ENCODE results near the gene OLFM2. TPM values are rescaled to one million over a fixed set of nuclear protein-coding genes. Genes with fewer than 3 reads are reported as not detected.

Gene OLFM2
- total and polyA plus RNA-seq, 2 experiments from 2014 or later, result 58.1 to 117 TPM

DNA sequence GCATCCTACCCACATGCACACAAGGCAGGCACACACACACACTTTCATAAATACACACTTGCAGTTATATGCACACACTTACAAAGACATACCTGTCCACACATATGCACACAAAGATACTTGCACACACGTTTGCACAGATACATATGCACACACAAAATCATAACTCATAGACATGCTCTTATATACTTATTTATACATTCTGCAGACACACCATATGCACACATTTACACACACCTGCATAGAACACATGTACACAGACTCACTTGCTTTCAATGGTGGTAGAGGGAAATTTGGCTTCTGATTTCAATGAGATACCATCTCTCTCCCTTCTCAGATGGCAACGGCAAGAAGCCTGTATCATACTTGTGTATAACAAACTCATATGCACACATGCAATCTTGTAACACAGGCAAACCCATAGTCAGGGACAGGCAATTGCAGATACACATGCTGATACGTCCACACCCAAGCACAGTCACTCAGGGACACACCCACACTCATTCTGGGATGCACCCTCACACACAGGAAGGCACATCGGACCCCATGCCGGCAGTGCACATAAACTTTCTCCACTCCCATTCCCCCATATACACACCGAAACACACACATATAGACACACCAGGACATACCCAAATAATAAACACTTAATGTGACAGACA is 24.7 kb downstream of the OLFM2 start:
- TF ChIP-seq, protein P1, sequence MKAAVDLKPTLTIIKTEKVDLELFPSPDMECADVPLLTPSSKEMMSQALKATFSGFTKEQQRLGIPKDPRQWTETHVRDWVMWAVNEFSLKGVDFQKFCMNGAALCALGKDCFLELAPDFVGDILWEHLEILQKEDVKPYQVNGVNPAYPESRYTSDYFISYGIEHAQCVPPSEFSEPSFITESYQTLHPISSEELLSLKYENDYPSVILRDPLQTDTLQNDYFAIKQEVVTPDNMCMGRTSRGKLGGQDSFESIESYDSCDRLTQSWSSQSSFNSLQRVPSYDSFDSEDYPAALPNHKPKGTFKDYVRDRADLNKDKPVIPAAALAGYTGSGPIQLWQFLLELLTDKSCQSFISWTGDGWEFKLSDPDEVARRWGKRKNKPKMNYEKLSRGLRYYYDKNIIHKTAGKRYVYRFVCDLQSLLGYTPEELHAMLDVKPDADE (IDR thresholded peaks at IDR 0.05), result no peak
- TF ChIP-seq ZNF114 (CRISPR knock-in tag; IDR thresholded peaks at IDR 0.05), result no peak
- TF ChIP-seq EZH2phosphoT487 (IDR thresholded peaks at IDR 0.05; ENCODE audit: unreplicated experiment), result no peak
- no peak for TF ChIP-seq POLR2AphosphoS5 (IDR thresholded peaks at IDR 0.05; ENCODE audit: low read depth)
- TF ChIP-seq REST (IDR thresholded peaks at IDR 0.05; ENCODE audit: unreplicated experiment), result no peak
- TF ChIP-seq, protein P2, sequence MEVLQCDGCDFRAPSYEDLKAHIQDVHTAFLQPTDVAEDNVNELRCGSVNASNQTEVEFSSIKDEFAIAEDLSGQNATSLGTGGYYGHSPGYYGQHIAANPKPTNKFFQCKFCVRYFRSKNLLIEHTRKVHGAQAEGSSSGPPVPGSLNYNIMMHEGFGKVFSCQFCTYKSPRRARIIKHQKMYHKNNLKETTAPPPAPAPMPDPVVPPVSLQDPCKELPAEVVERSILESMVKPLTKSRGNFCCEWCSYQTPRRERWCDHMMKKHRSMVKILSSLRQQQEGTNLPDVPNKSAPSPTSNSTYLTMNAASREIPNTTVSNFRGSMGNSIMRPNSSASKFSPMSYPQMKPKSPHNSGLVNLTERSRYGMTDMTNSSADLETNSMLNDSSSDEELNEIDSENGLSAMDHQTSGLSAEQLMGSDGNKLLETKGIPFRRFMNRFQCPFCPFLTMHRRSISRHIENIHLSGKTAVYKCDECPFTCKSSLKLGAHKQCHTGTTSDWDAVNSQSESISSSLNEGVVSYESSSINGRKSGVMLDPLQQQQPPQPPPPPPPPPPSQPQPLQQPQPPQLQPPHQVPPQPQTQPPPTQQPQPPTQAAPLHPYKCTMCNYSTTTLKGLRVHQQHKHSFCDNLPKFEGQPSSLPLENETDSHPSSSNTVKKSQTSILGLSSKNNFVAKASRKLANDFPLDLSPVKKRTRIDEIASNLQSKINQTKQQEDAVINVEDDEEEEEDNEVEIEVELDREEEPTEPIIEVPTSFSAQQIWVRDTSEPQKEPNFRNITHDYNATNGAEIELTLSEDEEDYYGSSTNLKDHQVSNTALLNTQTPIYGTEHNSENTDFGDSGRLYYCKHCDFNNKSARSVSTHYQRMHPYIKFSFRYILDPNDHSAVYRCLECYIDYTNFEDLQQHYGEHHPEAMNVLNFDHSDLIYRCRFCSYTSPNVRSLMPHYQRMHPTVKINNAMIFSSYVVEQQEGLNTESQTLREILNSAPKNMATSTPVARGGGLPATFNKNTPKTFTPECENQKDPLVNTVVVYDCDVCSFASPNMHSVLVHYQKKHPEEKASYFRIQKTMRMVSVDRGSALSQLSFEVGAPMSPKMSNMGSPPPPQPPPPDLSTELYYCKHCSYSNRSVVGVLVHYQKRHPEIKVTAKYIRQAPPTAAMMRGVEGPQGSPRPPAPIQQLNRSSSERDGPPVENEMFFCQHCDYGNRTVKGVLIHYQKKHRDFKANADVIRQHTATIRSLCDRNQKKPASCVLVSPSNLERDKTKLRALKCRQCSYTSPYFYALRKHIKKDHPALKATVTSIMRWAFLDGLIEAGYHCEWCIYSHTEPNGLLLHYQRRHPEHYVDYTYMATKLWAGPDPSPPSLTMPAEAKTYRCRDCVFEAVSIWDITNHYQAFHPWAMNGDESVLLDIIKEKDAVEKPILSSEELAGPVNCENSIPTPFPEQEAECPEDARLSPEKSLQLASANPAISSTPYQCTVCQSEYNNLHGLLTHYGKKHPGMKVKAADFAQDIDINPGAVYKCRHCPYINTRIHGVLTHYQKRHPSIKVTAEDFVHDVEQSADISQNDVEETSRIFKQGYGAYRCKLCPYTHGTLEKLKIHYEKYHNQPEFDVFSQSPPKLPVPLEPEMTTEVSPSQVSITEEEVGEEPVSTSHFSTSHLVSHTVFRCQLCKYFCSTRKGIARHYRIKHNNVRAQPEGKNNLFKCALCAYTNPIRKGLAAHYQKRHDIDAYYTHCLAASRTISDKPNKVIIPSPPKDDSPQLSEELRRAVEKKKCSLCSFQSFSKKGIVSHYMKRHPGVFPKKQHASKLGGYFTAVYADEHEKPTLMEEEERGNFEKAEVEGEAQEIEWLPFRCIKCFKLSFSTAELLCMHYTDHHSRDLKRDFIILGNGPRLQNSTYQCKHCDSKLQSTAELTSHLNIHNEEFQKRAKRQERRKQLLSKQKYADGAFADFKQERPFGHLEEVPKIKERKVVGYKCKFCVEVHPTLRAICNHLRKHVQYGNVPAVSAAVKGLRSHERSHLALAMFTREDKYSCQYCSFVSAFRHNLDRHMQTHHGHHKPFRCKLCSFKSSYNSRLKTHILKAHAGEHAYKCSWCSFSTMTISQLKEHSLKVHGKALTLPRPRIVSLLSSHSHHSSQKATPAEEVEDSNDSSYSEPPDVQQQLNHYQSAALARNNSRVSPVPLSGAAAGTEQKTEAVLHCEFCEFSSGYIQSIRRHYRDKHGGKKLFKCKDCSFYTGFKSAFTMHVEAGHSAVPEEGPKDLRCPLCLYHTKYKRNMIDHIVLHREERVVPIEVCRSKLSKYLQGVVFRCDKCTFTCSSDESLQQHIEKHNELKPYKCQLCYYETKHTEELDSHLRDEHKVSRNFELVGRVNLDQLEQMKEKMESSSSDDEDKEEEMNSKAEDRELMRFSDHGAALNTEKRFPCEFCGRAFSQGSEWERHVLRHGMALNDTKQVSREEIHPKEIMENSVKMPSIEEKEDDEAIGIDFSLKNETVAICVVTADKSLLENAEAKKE (CRISPR knock-in tag; IDR thresholded peaks at IDR 0.05), result no peak
- TF ChIP-seq CREB1 (CRISPR knock-in tag; IDR thresholded peaks at IDR 0.05; ENCODE audit: low read depth), result no peak
- no peak for TF ChIP-seq JUNB (IDR thresholded peaks at IDR 0.05; ENCODE audit: unreplicated experiment)
- TF ChIP-seq CTCF (conservative IDR thresholded peaks at IDR 0.05; ENCODE audit: low read depth in 2 of 2), result no peak
- TF ChIP-seq STAT1 (IDR thresholded peaks at IDR 0.05; ENCODE audit: unreplicated experiment), result no peak
- TF ChIP-seq EZH2 (IDR thresholded peaks at IDR 0.05; ENCODE audit: low read depth, unreplicated experiment), result no peak
- no peak for TF ChIP-seq NANOG (IDR thresholded peaks at IDR 0.05; ENCODE audit: borderline replicate concordance)
- no peak for TF ChIP-seq ZNF331 (CRISPR knock-in tag; IDR thresholded peaks at IDR 0.05; ENCODE audit: low read depth)
- H3K4me1 ChIP-seq (ENCODE audit: insufficient read depth), result peaks cover 15% of the 10 kb centered on the region
- no peak overlapping the region for H3K4me3 Mint-ChIP-seq
- H3K79me2 ChIP-seq (replicated peaks; ENCODE audit: insufficient read depth), result peaks cover 58% of the 10 kb centered on the region
- peaks cover 8% of the 10 kb centered on the region; the same call in 1 of the 2 replicates for H3K27me3 ChIP-seq (ENCODE audit: insufficient read depth)
- H3K4me1 Mint-ChIP-seq, result peaks cover 8% of the 10 kb centered on the region
- peaks cover 39% of the 10 kb centered on the region for H4K20me1 ChIP-seq (replicated peaks; ENCODE audit: insufficient read depth)
- H3K36me3 ChIP-seq (ENCODE audit: insufficient read depth), result no peaks in the 10 kb centered on the region
- H3K4me3 ChIP-seq, result no peak overlapping the region
- no peak overlapping the region for H3K27ac Mint-ChIP-seq
- H3K27ac ChIP-seq (ENCODE audit: low read depth), result no peak overlapping the region
- H3F3A ChIP-seq (replicated peaks; ENCODE audit: low read depth), result 0 out of 2 replicates have a peak, but pooled peaks cover 4% of the 10 kb centered on the region
- H2AFZ ChIP-seq, result no peak overlapping the region
- no peak for ATAC-seq
- H3K9me3 Mint-ChIP-seq, result no peaks in the 10 kb centered on the region; the same call in 2 of the 3 replicates
- H3K4me2 ChIP-seq, result peak overlapping the region; percentile 93; the same call in 1 of the 2 replicates
- peaks cover 11% of the 10 kb centered on the region for H3K36me3 Mint-ChIP-seq (ENCODE audit: low read depth)
- no peak for DNase-seq (ENCODE audit: low spot score)
- H3K9me2 ChIP-seq (ENCODE audit: insufficient read depth), result no peaks in the 10 kb centered on the region
- H3K27me3 Mint-ChIP-seq (ENCODE audit: insufficient read depth, low read depth, poor library complexity), result peaks cover 9% of the 10 kb centered on the region
